ENCODE data around the gene SLC15A4. TPM values are rescaled to one million over a fixed set of nuclear protein-coding genes. Genes with fewer than 3 reads are reported as not detected.

The SLC15A4 gene
- total RNA-seq, 4 donors from 2014 or later: 37.5 to 43.0 (median 39.6) TPM

DNA sequence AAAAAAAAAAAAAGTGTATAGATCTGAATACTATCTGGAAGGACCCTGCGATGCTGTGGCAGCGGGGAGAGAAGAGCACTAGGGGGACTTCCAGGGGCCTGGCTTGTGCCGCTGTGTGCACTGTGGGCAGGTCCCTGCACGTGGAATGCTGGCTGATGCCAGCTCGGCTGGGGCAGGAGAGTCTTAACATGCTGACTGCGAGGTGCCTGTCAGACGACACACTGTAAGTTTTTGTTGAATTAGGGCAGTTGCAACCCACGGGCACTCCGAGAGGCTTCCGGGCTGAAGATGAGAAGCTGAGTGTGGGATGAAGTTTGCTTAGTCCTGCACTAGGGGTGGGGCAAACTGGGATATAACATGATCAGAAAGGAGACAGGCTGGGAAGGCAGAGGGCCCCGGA lies 40.2 kb upstream of the SLC15A4 start:
- H3K36me3 ChIP-seq: no peaks in the 10 kb centered on the region
- TF ChIP-seq POLR2AphosphoS5 (IDR thresholded peaks at IDR 0.05) (no peak), EP300 (IDR thresholded peaks at IDR 0.05) (no peak)
- intact Hi-C loops (cut with DNase I): no loop called here
- no peak overlapping the region for H3K4me3 ChIP-seq
- WGBS: 73% methylated on average over 11 of the region's 11 CpGs
- H3K9me3 ChIP-seq: no peaks in the 10 kb centered on the region
- H3K27me3 ChIP-seq: peaks cover 0 to 6% (median 0%) of the 10 kb centered on the region in 4 donors
- no peak overlapping the region for H3K27ac ChIP-seq (replicated peaks in 1 of 4)
- DNase-seq (ENCODE audit: extremely low spot score): no peak
- no peaks in the 10 kb centered on the region for H3K4me1 ChIP-seq

DNA sequence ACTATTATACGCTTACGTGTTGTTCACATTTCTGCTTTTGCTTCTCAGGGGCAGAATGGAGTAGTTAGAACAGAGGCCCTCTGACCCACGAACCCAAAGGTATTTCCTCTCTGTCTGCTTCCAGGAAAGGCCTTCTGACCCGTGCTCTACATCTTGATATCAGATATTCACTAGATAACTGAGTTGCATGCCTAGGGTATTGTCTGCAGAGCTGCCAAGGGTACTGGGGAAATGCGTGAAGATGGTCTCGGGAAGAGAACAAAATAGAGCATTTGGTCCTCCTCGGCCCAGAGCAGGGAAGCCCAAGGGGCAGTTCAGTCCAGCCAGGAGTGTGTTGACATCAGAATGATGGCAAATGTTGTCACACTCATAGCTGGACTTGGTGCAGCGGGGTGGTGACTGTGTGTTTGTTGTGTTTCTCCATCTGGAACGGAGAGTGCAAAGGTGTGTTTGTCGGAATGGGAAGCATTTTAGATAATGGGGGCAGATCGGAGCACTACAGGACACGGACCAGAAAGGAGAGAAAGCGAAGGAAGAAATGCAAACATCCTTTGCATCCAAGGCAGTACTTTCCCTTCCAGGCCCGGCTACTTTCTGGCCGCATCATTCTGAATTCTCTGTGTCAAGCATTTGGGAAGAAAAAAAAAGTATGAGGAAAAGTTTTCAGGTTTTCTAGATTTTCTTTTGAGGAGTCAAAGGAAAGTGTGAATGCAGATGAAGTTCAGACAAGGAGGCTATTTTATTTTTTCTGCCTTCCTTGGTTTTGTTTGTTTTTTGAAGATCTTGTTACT lies 37.7 kb upstream of the SLC15A4 start:
- Histone ChIP-seq H3K27ac (replicated peaks in 1 of 4) (no peak overlapping the region), H3K27me3 (peaks cover 0 to under 1% (median 0%) of the 10 kb centered on the region in 4 donors), H3K9me3 (no peaks in the 10 kb centered on the region), H3K36me3 (no peaks in the 10 kb centered on the region), H3K4me1 (no peaks in the 10 kb centered on the region), H3K4me3 (no peak overlapping the region)
- no peak for TF ChIP-seq POLR2AphosphoS5 (IDR thresholded peaks at IDR 0.05)
- TF ChIP-seq EP300 (IDR thresholded peaks at IDR 0.05): no peak
- TF ChIP-seq, protein P1, sequence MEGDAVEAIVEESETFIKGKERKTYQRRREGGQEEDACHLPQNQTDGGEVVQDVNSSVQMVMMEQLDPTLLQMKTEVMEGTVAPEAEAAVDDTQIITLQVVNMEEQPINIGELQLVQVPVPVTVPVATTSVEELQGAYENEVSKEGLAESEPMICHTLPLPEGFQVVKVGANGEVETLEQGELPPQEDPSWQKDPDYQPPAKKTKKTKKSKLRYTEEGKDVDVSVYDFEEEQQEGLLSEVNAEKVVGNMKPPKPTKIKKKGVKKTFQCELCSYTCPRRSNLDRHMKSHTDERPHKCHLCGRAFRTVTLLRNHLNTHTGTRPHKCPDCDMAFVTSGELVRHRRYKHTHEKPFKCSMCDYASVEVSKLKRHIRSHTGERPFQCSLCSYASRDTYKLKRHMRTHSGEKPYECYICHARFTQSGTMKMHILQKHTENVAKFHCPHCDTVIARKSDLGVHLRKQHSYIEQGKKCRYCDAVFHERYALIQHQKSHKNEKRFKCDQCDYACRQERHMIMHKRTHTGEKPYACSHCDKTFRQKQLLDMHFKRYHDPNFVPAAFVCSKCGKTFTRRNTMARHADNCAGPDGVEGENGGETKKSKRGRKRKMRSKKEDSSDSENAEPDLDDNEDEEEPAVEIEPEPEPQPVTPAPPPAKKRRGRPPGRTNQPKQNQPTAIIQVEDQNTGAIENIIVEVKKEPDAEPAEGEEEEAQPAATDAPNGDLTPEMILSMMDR (IDR thresholded peaks at IDR 0.05): no peak
- TF ChIP-seq POLR2A (IDR thresholded peaks at IDR 0.05; ENCODE audit: low read depth): no peak
- no peak for DNase-seq (ENCODE audit: extremely low spot score)
- 81% methylated on average over 15 of the region's 15 CpGs for WGBS
- intact Hi-C loops (cut with DNase I): no loop called here

DNA sequence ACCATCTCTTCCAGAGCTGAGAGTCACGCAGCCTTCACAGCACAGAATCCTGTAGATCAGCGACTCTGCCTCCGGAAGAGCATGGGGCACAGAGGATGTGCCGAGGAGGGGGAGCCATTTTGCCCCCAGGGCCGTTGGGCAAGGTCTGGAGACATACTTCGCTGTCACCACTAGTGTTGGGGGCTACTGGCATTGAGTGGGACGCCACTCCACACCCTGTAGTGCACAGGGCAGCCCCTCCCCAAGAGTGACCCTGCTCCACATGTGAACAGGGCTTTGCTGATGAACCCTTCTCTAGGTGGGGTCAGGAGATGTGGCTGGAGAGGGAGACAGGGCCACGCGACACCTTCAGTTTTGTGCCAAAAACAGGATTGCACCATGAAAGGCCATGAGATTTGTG lies 35.6 kb upstream of the SLC15A4 start:
- 93% methylated on average over 9 of the region's 9 CpGs for WGBS
- peaks cover 0 to 16% (median 3%) of the 10 kb centered on the region in 4 donors for H3K27me3 ChIP-seq
- H3K27ac ChIP-seq (replicated peaks in 1 of 4): no peak overlapping the region
- TF ChIP-seq POLR2AphosphoS5 (IDR thresholded peaks at IDR 0.05) (no peak), POLR2A (IDR thresholded peaks at IDR 0.05; ENCODE audit: low read depth) (no peak), EP300 (IDR thresholded peaks at IDR 0.05) (no peak)
- TF ChIP-seq, protein P1 (IDR thresholded peaks at IDR 0.05): no peak
- H3K4me1 ChIP-seq: no peaks in the 10 kb centered on the region
- no peaks in the 10 kb centered on the region for H3K36me3 ChIP-seq
- intact Hi-C loops (cut with DNase I): no loop called here
- H3K9me3 ChIP-seq: no peaks in the 10 kb centered on the region
- no peak overlapping the region for H3K4me3 ChIP-seq
- DNase-seq (ENCODE audit: extremely low spot score): no peak

DNA sequence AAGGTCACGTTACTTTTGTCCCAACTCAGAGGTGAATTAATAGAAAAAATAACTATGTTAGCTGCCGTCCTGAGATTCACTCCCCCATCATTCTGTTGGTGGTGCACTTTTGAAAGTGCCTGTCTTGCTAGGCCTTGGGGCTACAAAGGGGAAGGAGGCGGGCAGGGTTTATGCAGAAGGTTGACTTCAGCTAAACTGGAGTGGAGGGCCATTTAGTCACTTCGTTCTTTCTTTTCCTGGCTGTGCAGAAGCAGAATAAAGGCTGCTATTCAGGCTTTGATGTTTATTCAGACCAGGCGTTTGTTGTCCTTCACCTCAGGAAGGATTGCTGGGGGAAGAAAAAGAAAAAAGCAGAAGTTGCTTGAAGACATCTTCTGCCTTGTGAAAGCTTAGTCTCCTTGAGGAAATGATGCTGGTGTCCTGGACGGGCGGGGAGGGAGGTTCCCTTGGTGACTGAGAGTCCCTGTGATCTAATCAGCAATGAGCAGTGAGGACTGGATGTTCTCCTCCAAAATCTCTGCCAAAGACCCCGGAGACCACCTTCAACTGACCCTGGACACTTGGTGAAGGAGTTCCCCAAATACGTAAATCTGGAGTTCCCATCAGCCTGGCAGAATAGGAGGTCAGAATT lies 33.5 kb upstream of the SLC15A4 start:
- Histone ChIP-seq H3K36me3 (no peaks in the 10 kb centered on the region), H3K27me3 (peaks cover 3 to 37% (median 9%) of the 10 kb centered on the region in 4 donors), H3K4me1 (peaks cover 0 to 13% (median 7%) of the 10 kb centered on the region in 4 donors), H3K27ac (replicated peaks in 1 of 4) (no peak overlapping the region), H3K4me3 (no peak overlapping the region), H3K9me3 (no peaks in the 10 kb centered on the region)
- WGBS: 74% methylated on average over 9 of the region's 9 CpGs
- TF ChIP-seq, protein P1 (IDR thresholded peaks at IDR 0.05): no peak
- TF ChIP-seq POLR2AphosphoS5 (IDR thresholded peaks at IDR 0.05) (no peak), EP300 (IDR thresholded peaks at IDR 0.05) (no peak), POLR2A (IDR thresholded peaks at IDR 0.05; ENCODE audit: low read depth) (no peak)
- DNase-seq (ENCODE audit: extremely low spot score): no peak
- intact Hi-C loops (cut with DNase I): no loop called here

DNA sequence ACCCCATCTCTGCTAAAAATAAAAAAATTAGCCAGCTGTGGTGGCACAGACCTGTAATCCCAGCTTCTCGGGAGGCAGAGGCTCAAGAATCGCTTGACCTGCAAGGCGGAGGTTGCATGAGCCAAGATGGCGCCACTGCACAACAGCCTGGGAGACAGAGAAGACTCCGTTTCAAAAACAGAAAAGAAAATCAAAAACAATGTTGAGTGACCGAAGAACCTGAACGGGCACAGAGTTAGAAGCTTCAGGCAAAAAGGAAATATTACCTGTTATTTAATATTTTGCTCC lies 33.0 kb upstream of the SLC15A4 start:
- no peak overlapping the region for H3K27ac ChIP-seq (replicated peaks in 1 of 4)
- intact Hi-C loops (cut with DNase I): no loop called here
- H3K9me3 ChIP-seq: no peaks in the 10 kb centered on the region
- H3K27me3 ChIP-seq: peaks cover 3 to 41% (median 9%) of the 10 kb centered on the region in 4 donors
- H3K36me3 ChIP-seq: no peaks in the 10 kb centered on the region
- no peak for TF ChIP-seq POLR2AphosphoS5 (IDR thresholded peaks at IDR 0.05)
- TF ChIP-seq EP300 (IDR thresholded peaks at IDR 0.05): no peak
- TF ChIP-seq, protein P1 (IDR thresholded peaks at IDR 0.05): no peak
- no peak for TF ChIP-seq POLR2A (IDR thresholded peaks at IDR 0.05; ENCODE audit: low read depth)
- H3K4me3 ChIP-seq: no peak overlapping the region
- no peak for DNase-seq (ENCODE audit: extremely low spot score)
- H3K4me1 ChIP-seq: peaks cover 0 to 13% (median 7%) of the 10 kb centered on the region in 4 donors
- 94% methylated on average over 7 of the region's 7 CpGs for WGBS
